MM.1S (cell line): ENCODE results near the gene NAT16.

Experiments used
- DNase-seq: peaks from one replicate; pipeline ENCODE4 v3.0.0-alpha.2; 2015
- H2AFZ ChIP-seq: fragments of 300-600 bp; sonication (generic); 2 replicates; pipeline ENCODE4 v1.6.0; 2016; ENCODE audit warnings: antibody characterized with exemption, low read length
- H3F3A ChIP-seq: fragments of 300-600 bp; sonication (generic); 2 replicates; pipeline ENCODE4 v1.6.1; 2016; ENCODE audit warnings: mild to moderate bottlenecking, antibody characterized with exemption, low read length, moderate library complexity, mixed read lengths; ENCODE audit not compliant: insufficient read depth
- H3K27ac ChIP-seq: fragments of 300-600 bp; sonication (generic); 2 replicates; pipeline ENCODE4 v1.5.1; 2016; ENCODE audit warnings: mild to moderate bottlenecking, low read length
- H3K27me3 ChIP-seq: fragments of 300-600 bp; sonication (generic); replicated peaks from 2 replicates; pipeline ENCODE4 v1.6.0; 2016; ENCODE audit warnings: low read length; ENCODE audit not compliant: insufficient read depth
- H3K36me3 ChIP-seq: fragments of 300-600 bp; sonication (generic); replicated peaks from 2 replicates; pipeline ENCODE4 v1.6.1; 2016; ENCODE audit warnings: mild to moderate bottlenecking, low read length, mixed read lengths; ENCODE audit not compliant: insufficient read depth
- H3K4me1 ChIP-seq: fragments of 300-600 bp; sonication (generic); 2 replicates; pipeline ENCODE4 v1.6.1; 2016; ENCODE audit warnings: low read length, mixed read lengths
- H3K4me2 ChIP-seq: fragments of 300-600 bp; sonication (generic); 2 replicates; pipeline ENCODE4 v1.6.0; 2016; ENCODE audit warnings: low read depth, low read length
- H3K4me3 ChIP-seq: fragments of 300-600 bp; sonication (generic); 2 replicates; pipeline ENCODE4 v1.5.1; 2016; ENCODE audit warnings: low read length, mixed read lengths
- H3K79me2 ChIP-seq: fragments of 300-600 bp; sonication (generic); 2 replicates; pipeline ENCODE4 v1.6.1; 2016; ENCODE audit warnings: mixed run types, low read length, mixed read lengths
- H3K9ac ChIP-seq: fragments of 300-600 bp; sonication (generic); 2 replicates; pipeline ENCODE4 v1.6.1; 2016; ENCODE audit warnings: low read length, mixed read lengths
- H3K9me2 ChIP-seq: fragments of 300-600 bp; sonication (generic); replicated peaks from 2 replicates; pipeline ENCODE4 v1.6.1; 2016; ENCODE audit warnings: mild to moderate bottlenecking, low read length, mixed read lengths; ENCODE audit not compliant: insufficient read depth
- H3K9me3 ChIP-seq: fragments of 300-600 bp; sonication (generic); replicated peaks from 2 replicates; pipeline ENCODE4 v1.6.1; 2016; ENCODE audit warnings: mild to moderate bottlenecking, low read length, mixed read lengths; ENCODE audit not compliant: insufficient read depth
- H4K20me1 ChIP-seq: fragments of 300-600 bp; sonication (generic); 2 replicates; pipeline ENCODE4 v1.6.1; 2016; ENCODE audit warnings: mild to moderate bottlenecking, low read length, moderate library complexity, mixed read lengths; ENCODE audit not compliant: insufficient read depth
- EZH2 ChIP-seq: fragments of 300-600 bp; sonication (generic); optimal IDR thresholded peaks from 2 replicates; pipeline ENCODE3; 2017; ENCODE audit warnings: low read depth, mild to moderate bottlenecking, antibody characterized with exemption, low read length, mixed read lengths
- EZH2phosphoT487 ChIP-seq: fragments of 300-600 bp; sonication (generic); IDR thresholded peaks from 2 replicates; pipeline ENCODE4 v1.6.1; 2018; ENCODE audit warnings: antibody characterized with exemption, low read length
- TF ChIP-seq, protein P1 (sequence below): fragments of 300-600 bp; sonication (generic); IDR thresholded peaks from 2 replicates; pipeline ENCODE4 v1.5.1; 2016; ENCODE audit warnings: antibody characterized with exemption, low read length, mixed read lengths

Gene NAT16

DNA sequence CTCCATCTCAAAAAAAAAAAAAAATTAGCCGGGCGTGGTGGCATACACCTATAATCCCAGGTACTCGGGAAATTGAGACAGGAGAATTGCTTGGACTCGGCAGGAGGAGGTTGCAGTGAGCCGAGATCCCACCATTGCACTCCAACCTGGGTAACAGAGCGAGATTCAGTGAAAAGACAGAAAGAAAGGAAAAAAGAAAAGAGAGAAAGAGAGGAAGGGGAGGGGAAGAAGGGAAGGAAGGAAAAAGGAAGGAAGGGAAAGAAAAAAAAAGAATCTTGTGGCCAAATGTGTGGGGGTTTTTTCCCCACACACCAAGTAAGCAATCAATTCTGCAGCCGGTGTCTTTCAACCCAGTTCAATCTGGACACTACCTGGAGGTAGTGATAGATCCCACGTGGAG is 9.0 kb upstream of the NAT16 start:
- H4K20me1 ChIP-seq, result no peaks in the 10 kb centered on the region
- H3K9me2 ChIP-seq, result no peaks in the 10 kb centered on the region
- H3K9me3 ChIP-seq, result no peaks in the 10 kb centered on the region
- H3K4me3 ChIP-seq, result no peak overlapping the region
- H3K27ac ChIP-seq, result no peak overlapping the region
- H3K9ac ChIP-seq, result no peak overlapping the region
- no peaks in the 10 kb centered on the region for H3K79me2 ChIP-seq
- H3K27me3 ChIP-seq, result peaks cover 85% of the 10 kb centered on the region
- DNase-seq, result no peak
- TF ChIP-seq, protein P1, sequence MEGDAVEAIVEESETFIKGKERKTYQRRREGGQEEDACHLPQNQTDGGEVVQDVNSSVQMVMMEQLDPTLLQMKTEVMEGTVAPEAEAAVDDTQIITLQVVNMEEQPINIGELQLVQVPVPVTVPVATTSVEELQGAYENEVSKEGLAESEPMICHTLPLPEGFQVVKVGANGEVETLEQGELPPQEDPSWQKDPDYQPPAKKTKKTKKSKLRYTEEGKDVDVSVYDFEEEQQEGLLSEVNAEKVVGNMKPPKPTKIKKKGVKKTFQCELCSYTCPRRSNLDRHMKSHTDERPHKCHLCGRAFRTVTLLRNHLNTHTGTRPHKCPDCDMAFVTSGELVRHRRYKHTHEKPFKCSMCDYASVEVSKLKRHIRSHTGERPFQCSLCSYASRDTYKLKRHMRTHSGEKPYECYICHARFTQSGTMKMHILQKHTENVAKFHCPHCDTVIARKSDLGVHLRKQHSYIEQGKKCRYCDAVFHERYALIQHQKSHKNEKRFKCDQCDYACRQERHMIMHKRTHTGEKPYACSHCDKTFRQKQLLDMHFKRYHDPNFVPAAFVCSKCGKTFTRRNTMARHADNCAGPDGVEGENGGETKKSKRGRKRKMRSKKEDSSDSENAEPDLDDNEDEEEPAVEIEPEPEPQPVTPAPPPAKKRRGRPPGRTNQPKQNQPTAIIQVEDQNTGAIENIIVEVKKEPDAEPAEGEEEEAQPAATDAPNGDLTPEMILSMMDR, result no peak
- TF ChIP-seq EZH2 (no peak), EZH2phosphoT487 (no peak)
- H3K4me1 ChIP-seq, result no peaks in the 10 kb centered on the region
- no peak overlapping the region for H3K4me2 ChIP-seq
- no peak overlapping the region for H2AFZ ChIP-seq
- H3F3A ChIP-seq, result no peaks in the 10 kb centered on the region
- H3K36me3 ChIP-seq, result no peaks in the 10 kb centered on the region

GRCh38 chr7:101186844-101187428 is 6.8 kb upstream of the NAT16 start:
- H3K9me3 ChIP-seq, result no peaks in the 10 kb centered on the region
- H2AFZ ChIP-seq, result no peak overlapping the region
- H3K27ac ChIP-seq, result no peak overlapping the region
- no peak overlapping the region for H3K4me3 ChIP-seq
- H3K27me3 ChIP-seq, result peaks cover 72% of the 10 kb centered on the region
- H3K9ac ChIP-seq, result no peak overlapping the region
- TF ChIP-seq EZH2phosphoT487 (no peak), EZH2 (no peak)
- TF ChIP-seq, protein P1, result no peak
- no peaks in the 10 kb centered on the region for H3F3A ChIP-seq
- H3K4me2 ChIP-seq, result no peak overlapping the region
- no peaks in the 10 kb centered on the region for H3K79me2 ChIP-seq
- H4K20me1 ChIP-seq, result no peaks in the 10 kb centered on the region
- no peak for DNase-seq
- no peaks in the 10 kb centered on the region for H3K36me3 ChIP-seq
- 0 out of 2 replicates have a peak, but pooled peaks cover 3% of the 10 kb centered on the region for H3K4me1 ChIP-seq
- H3K9me2 ChIP-seq, result no peaks in the 10 kb centered on the region

DNA sequence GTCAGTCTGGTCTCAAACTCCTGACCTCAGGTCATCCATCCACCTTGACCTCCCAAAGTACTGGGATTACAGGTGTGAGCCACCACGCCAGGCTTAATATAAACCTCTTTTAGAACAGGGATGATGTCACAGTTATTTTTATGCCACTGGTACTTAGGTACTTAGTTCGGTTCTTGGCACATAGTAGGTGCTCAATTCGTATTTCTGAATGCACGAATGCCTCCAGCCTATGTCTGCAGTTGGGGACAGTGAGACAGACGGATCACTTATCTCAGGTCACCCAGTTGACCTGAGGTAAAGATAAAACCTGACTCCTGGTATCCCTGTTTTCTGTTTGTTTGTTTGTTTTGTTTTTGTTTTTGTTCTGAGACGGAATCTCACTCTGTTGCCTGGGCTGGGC is 6.1 kb upstream of the NAT16 start:
- TF ChIP-seq EZH2, result no peak
- TF ChIP-seq, protein P1, result no peak
- no peak for TF ChIP-seq EZH2phosphoT487
- Histone ChIP-seq H3K4me3 (no peak overlapping the region), H3K27me3 (peaks cover 69% of the 10 kb centered on the region), H3F3A (no peaks in the 10 kb centered on the region), H3K4me2 (no peak overlapping the region), H4K20me1 (no peaks in the 10 kb centered on the region), H3K27ac (no peak overlapping the region), H3K9me2 (no peaks in the 10 kb centered on the region), H3K79me2 (no peaks in the 10 kb centered on the region), H3K36me3 (no peaks in the 10 kb centered on the region), H3K9ac (no peak overlapping the region), H3K4me1 (0 out of 2 replicates have a peak, but pooled peaks cover 4% of the 10 kb centered on the region), H3K9me3 (no peaks in the 10 kb centered on the region), H2AFZ (no peak overlapping the region)
- DNase-seq, result no peak
